ENCODE data around the gene SETBP1. TPM values are rescaled to one million over a fixed set of nuclear protein-coding genes. Genes with fewer than 3 reads are reported as not detected.

Gene SETBP1
- total and polyA plus RNA-seq, 2 of the 4 experiments (the other 2 are of a cell fraction) = 0.19 to 0.36 TPM

GRCh38 chr18:44915661-44916060 lies 235.0 kb downstream of the SETBP1 start:
- in situ Hi-C loops (cut with MboI; ENCODE audit: low sequenced_read_pairs) = no loop called here
- Histone ChIP-seq H2BK5ac (ENCODE audit: low read depth, low read length, poor library complexity, severe bottlenecking) (no peak overlapping the region), H2BK15ac (ENCODE audit: low read depth, low read length) (no peak overlapping the region), H4K8ac (ENCODE audit: low read depth in 2 of 2, low read length in 2 of 2) (no peak overlapping the region), H3K9me1 (ENCODE audit: insufficient read depth, low read length) (no peaks in the 10 kb centered on the region), H3K79me1 (ENCODE audit: low read depth in 1 of 2, low read length in 2 of 2) (no peaks in the 10 kb centered on the region), H3K56ac (ENCODE audit: extremely low read depth, insufficient read depth, low read length) (no peak overlapping the region), H2AK5ac (ENCODE audit: low read depth, low read length) (no peak overlapping the region), H3K14ac (replicated peaks; ENCODE audit: low read depth, low read length) (no peak overlapping the region), H3K4me2 (ENCODE audit: low read depth, low read length) (no peak overlapping the region), H4K20me1 (ENCODE audit: insufficient read depth, low read length) (no peaks in the 10 kb centered on the region), H4K5ac (ENCODE audit: low read depth, low read length) (no peak overlapping the region), H3K4ac (ENCODE audit: low read depth, low read length) (no peak overlapping the region), H2BK120ac (ENCODE audit: low read depth, low read length) (no peak overlapping the region), H3K18ac (ENCODE audit: low read depth, low read length) (no peak overlapping the region), H3K27me3 (ENCODE audit: control insufficient read depth, insufficient read depth, low read length) (no peaks in the 10 kb centered on the region), H3K4me1 (ENCODE audit: control insufficient read depth, insufficient read depth, low read length) (no peaks in the 10 kb centered on the region; the same call in 1 of the 2 replicates), H2AFZ (replicated peaks; ENCODE audit: low read length, poor library complexity) (no peak overlapping the region), H3K9ac (ENCODE audit: low read depth, low read length) (no peak overlapping the region), H2BK20ac (ENCODE audit: low read depth, low read length) (no peak overlapping the region), H3K36me3 (ENCODE audit: control insufficient read depth, insufficient read depth, low read length) (no peaks in the 10 kb centered on the region), H4K91ac (ENCODE audit: insufficient read depth, low read depth, low read length) (no peak overlapping the region), H3K4me3 (ENCODE audit: insufficient read depth, low read depth, low read length) (no peak overlapping the region), H3K23ac (ENCODE audit: low read depth, low read length) (no peak overlapping the region), H3K27ac (ENCODE audit: insufficient read depth, low read length) (no peak overlapping the region), H2AK9ac (replicated peaks; ENCODE audit: low read depth, low read length, poor library complexity) (no peak overlapping the region), H3K9me3 (ENCODE audit: control insufficient read depth, insufficient read depth, low read length) (no peaks in the 10 kb centered on the region)
- ChIA-PET POLR2A (ENCODE audit: unreplicated experiment) (no interaction called here), CTCF (no interaction called here)
- no TSS peak for BruUV-seq (replicated peaks)
- dilution Hi-C loops (cut with HindIII; ENCODE audit: low sequenced_read_pairs, unreplicated experiment) = no loop called here
- intact Hi-C loops (cut with micrococcal nuclease) = no loop called here
- WGBS, 2 experiments (ENCODE audit: extremely low coverage in 2 of 2, insufficient read length in 1 of 2) = no CpG with 5 or more reads among the region's 2 CpGs
- ATAC-seq (ENCODE audit: low read depth) = no peak
- TF ChIP-seq CHD1 (IDR thresholded peaks at IDR 0.05; ENCODE audit: low read depth, low read length) = no peak
- no peak for TF ChIP-seq NFE2L2 (IDR thresholded peaks at IDR 0.05; ENCODE audit: low read depth, low read length)
- TF ChIP-seq POLR2A (IDR thresholded peaks at IDR 0.05; ENCODE audit: low read depth, low read length) = no peak
- no peak for TF ChIP-seq USF2 (IDR thresholded peaks at IDR 0.05; ENCODE audit: low read depth, low read length)
- no peak for TF ChIP-seq RAD21 (IDR thresholded peaks at IDR 0.05; ENCODE audit: low read length)
- TF ChIP-seq MAZ (IDR thresholded peaks at IDR 0.05; ENCODE audit: borderline replicate concordance, low read depth, low read length) = no peak
- no peak for TF ChIP-seq RFX5 (IDR thresholded peaks at IDR 0.05; ENCODE audit: low read depth, low read length)
- no peak for TF ChIP-seq CEBPB (IDR thresholded peaks at IDR 0.05; ENCODE audit: low read depth, low read length)
- DNase-seq = no peak

All from IMR-90 (cell line).